GM06990 (cell line): Measurements from ENCODE around the gene VPS4A.
"Not testable (repeated sequence)": the region's sequence is repeated elsewhere in the genome, so short reads cannot be mapped to it uniquely, and the experiment has no call there.

Experiments
- DNase-seq: peaks from one replicate; pipeline ENCODE4 v3.0.0-alpha.2; 2011; ENCODE audit not compliant: insufficient read length; ENCODE audit errors: extremely low read depth
- H3K27me3 ChIP-seq: replicated peaks from 2 replicates; pipeline ENCODE4 v1.6.0; 2011; ENCODE audit warnings: low read length; ENCODE audit not compliant: control insufficient read depth, insufficient read depth
- H3K36me3 ChIP-seq: 2 replicates; pipeline ENCODE4 v1.5.1; 2011; ENCODE audit warnings: low read length; ENCODE audit not compliant: control insufficient read depth, insufficient read depth
- H3K4me3 ChIP-seq: replicated peaks from 2 replicates; pipeline ENCODE4 v1.5.1; 2011; ENCODE audit warnings: low read depth, mild to moderate bottlenecking, control low read depth, low read length
- CTCF ChIP-seq: IDR thresholded peaks from 2 replicates; pipeline ENCODE4 v1.5.1; 2011; ENCODE audit warnings: low read length, control low read depth, mild to moderate bottlenecking, inconsistent platforms; ENCODE audit not compliant: insufficient read depth, poor library complexity, severe bottlenecking

Gene VPS4A

GRCh38 chr16:69348222-69348621 lies 37.1 kb downstream of the VPS4A start:
- DNase-seq, result no peak
- no peak overlapping the region for H3K4me3 ChIP-seq
- peaks cover 4% of the 10 kb centered on the region for H3K36me3 ChIP-seq
- no peak for TF ChIP-seq CTCF
- no peaks in the 10 kb centered on the region for H3K27me3 ChIP-seq

- DNase-seq, result no peak
- no peak for TF ChIP-seq CTCF
- no peak overlapping the region for H3K4me3 ChIP-seq
These were observed 38.4 kb downstream of the VPS4A start for GRCh38 chr16:69349536-69349935.

GRCh38 chr16:69350536-69351133 lies 39.5 kb downstream of the VPS4A start:
- Histone ChIP-seq H3K4me3 (no peak overlapping the region), H3K27me3 (no peaks in the 10 kb centered on the region), H3K36me3 (peaks cover 3% of the 10 kb centered on the region)
- DNase-seq, result no peak
- TF ChIP-seq CTCF, result no peak

More at GRCh38 chr16:69349536-69349935, 38.4 kb downstream of the VPS4A start:
- Histone ChIP-seq H3K27me3 (no peaks in the 10 kb centered on the region), H3K36me3 (peaks cover 3% of the 10 kb centered on the region)

- H3K27me3 ChIP-seq, result no peaks in the 10 kb centered on the region
- TF ChIP-seq CTCF, result no peak
- no peak within 1 kb of the TSS for H3K4me3 ChIP-seq
- no peak for DNase-seq
- H3K36me3 ChIP-seq, result peaks cover 3% of the 10 kb centered on the region
These were observed 40.3 kb downstream of the VPS4A start, which contains the start of gene TMED6 for GRCh38 chr16:69351309-69352027. Gene TMED6 (minus strand): TSS chr16:69351786. CDS start chr16:69351753, 33 bp downstream.

GRCh38 chr16:69360070-69360469 lies 48.9 kb downstream of the VPS4A start:
- H3K27me3 ChIP-seq, H3K4me3 ChIP-seq: not testable (repeated sequence)

GRCh38 chr16:69363281-69363717 lies 52.1 kb downstream of the VPS4A start:
- TF ChIP-seq CTCF, result no peak
- no peaks in the 10 kb centered on the region for H3K27me3 ChIP-seq
- no peak for DNase-seq
- H3K36me3 ChIP-seq, result peaks cover 20% of the 10 kb centered on the region
- H3K4me3 ChIP-seq, result no peak overlapping the region

More at GRCh38 chr16:69360070-69360469, 48.9 kb downstream of the VPS4A start:
- DNase-seq, H3K36me3 ChIP-seq: not testable (repeated sequence)
